ENCODE data around the gene PTPN22. TPM values are rescaled to one million over a fixed set of nuclear protein-coding genes. Genes with fewer than 3 reads are reported as not detected.

The PTPN22 gene
- total and polyA plus RNA-seq, 8 donors = 0.57 to 2.3 (median 1.1) TPM

DNA sequence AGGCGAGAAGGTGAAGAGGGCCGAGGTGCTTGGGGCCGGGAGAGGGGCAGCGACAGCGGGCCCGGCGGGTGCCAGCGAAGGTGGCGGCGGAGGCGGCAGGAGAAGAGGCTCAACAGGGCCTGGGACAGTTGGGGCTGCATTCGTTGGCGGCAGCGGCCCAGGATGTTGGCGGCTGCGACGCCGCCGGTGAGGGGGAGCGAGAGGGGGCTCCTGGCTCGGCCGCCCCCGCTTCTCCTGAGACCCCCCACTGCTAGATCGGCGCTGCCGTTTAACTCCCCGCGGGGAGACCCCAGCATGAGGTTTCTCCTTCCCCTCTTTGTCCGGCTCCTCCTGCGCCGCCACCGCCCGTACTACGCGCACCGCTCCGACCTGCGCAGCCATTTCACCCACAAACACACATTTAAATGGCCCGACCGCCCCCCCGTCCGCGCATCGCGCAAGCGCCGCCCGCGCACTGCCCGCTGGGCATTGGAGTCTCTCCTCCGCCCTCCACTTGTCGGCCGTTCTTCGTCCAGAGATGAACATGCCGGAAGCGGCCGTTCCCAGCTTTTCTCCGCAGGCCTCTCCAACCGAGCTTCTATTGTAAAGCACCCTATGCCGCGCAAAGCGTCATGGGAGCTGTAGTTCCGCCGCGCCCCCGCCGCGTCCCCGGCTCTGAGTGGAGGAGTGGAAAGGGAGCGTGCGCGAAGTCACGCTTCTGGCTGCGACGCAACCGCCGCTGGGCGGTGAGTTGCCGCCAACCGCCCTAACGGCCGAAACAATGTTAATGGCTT is 59.4 kb downstream of the PTPN22 start, which contains the start of gene RSBN1:
TSS of gene RSBN1 (minus strand) at position 589 of the 773 bp plus-strand sequence. CDS start at position 525, 64 bp downstream.
- FAIRE-seq = peak; percentile 96
- peak; percentile 98 to 99 (median 99) for DNase-seq
- ATAC-seq = peak; percentile 90 to 95 (median 92)
- peaks cover 0 to 26% (median 14%) of the 10 kb centered on the region in 3 donors for H3K4me1 ChIP-seq
- 0 to 1% methylated on average over 65 to 82 of the region's 82 CpGs for WGBS, 2 donors
- H3K27ac ChIP-seq = peak within 1 kb of the TSS; percentile 92 to 97 (median 96)
- H3K36me3 ChIP-seq = no peaks in the 10 kb centered on the region
- intact Hi-C loops (cut with DNase I) = no loop called here
- H3K27me3 ChIP-seq = no peaks in the 10 kb centered on the region
- TF ChIP-seq, protein P1, sequence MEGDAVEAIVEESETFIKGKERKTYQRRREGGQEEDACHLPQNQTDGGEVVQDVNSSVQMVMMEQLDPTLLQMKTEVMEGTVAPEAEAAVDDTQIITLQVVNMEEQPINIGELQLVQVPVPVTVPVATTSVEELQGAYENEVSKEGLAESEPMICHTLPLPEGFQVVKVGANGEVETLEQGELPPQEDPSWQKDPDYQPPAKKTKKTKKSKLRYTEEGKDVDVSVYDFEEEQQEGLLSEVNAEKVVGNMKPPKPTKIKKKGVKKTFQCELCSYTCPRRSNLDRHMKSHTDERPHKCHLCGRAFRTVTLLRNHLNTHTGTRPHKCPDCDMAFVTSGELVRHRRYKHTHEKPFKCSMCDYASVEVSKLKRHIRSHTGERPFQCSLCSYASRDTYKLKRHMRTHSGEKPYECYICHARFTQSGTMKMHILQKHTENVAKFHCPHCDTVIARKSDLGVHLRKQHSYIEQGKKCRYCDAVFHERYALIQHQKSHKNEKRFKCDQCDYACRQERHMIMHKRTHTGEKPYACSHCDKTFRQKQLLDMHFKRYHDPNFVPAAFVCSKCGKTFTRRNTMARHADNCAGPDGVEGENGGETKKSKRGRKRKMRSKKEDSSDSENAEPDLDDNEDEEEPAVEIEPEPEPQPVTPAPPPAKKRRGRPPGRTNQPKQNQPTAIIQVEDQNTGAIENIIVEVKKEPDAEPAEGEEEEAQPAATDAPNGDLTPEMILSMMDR (IDR thresholded peaks at IDR 0.05) = no peak
- H3K4me3 ChIP-seq = peak within 1 kb of the TSS; percentile 53 to 90 (median 80)
- no peaks in the 10 kb centered on the region for H3K9me3 ChIP-seq

DNA sequence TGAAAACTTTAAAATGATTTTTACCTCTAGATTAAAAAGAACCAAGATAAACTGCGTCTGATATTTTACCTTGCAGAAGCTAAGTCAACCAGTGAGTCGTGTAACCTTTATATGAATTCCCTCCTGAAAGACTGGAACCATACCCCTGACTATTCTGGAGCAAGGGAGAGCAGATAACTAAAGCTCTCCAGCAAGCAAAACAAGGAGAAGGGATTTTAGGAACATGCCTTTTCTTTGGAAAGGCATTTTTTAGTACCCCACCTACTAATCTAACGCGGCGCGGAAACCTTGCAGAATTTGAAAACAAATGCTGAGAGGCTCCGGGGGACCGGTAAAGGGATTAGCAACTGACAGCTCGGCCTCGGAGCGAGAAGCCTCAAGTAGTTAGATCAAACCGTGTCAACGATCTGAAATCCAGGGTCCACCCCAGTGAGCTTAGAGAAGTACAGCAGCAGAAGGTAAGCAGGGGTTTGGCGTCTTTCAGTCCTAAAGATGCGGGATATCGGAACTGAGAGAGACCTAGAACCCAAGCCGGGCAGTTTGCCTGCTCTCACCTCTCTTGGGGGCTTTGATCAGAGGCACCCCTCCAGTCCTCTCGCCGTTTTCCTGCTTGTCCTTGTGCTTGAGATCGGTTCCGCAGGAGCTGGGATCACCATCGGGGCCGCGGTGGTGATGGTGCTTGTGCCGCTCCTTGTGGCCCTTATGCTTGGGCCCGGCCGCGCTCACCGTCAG is 60.2 kb downstream of the PTPN22 start:
- ATAC-seq (peak in 3 of 4 donors; percentile 57 to 63 (median 62)), FAIRE-seq (no peak), DNase-seq (peak in 1 of 6 donors; percentile 55)
- 0% methylated on average over 29 of the region's 29 CpGs for WGBS, 2 donors
- intact Hi-C loops (cut with DNase I) = no loop called here
- Histone ChIP-seq H3K36me3 (no peaks in the 10 kb centered on the region), H3K9me3 (no peaks in the 10 kb centered on the region), H3K27me3 (no peaks in the 10 kb centered on the region), H3K4me1 (peaks cover 0 to 26% (median 14%) of the 10 kb centered on the region in 3 donors), H3K4me3 (peak overlapping the region; percentile 53 to 90 (median 80)), H3K27ac (peak overlapping the region; percentile 92 to 97 (median 96))
- TF ChIP-seq, protein P1 (IDR thresholded peaks at IDR 0.05) = no peak

DNA sequence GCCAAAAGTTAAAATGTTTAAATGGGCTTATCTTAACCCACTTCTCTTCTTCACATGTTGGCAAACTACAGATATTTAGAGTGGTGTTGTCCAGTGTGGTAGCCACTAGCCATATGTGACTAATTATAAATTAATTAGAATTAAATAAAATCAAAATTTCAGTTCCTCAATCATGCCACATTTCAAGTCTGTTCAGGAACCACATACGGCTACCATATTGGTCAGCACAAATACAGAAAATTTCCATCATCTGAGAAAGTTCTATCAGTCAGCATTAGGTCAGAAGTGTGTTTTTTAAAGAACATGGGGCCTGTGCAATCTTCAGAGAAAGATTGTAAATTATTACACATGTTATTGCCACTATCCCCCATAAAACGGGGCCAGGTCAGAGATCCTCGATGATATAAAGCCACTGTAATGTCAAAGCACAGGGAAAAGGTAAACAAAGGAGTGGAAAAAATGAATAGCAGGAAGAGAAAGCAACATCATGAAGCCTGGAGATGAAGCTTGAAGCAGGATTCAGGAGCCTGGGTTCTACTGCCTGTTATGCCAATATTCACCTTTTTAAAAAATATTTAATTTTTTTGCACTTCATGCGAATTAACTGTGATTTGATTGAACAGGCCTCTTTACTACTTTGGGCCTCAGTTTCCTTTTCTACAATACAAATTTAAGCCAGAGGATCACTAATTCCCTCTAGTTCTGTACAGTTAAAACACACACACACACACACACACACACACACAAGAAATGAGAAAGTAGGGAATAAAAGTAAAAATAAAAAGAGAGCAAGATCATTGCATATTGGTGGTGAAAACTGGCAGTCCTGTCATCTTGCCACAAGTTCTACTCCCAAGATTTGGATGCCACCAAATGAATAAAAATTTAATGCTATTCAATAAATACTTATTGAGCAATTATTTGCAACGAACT is 61.6 kb downstream of the PTPN22 start:
- Histone ChIP-seq H3K4me1 (peaks cover 0 to 32% (median 25%) of the 10 kb centered on the region in 3 donors), H3K9me3 (no peaks in the 10 kb centered on the region), H3K27ac (peak overlapping the region in 2 of 4 donors; percentile 96 to 97), H3K36me3 (no peaks in the 10 kb centered on the region), H3K27me3 (no peaks in the 10 kb centered on the region), H3K4me3 (peak overlapping the region in 3 of 4 donors; percentile 78 to 90 (median 82))
- 18% methylated on average over 5 of the region's 5 CpGs for WGBS, 2 donors
- peak in 2 of 4 donors; percentile 7 to 9 for ATAC-seq
- intact Hi-C loops (cut with DNase I) = no loop called here
- TF ChIP-seq, protein P1 (IDR thresholded peaks at IDR 0.05) = no peak
- no peak for FAIRE-seq
- DNase-seq = peak in 1 of 6 donors; percentile 33

DNA sequence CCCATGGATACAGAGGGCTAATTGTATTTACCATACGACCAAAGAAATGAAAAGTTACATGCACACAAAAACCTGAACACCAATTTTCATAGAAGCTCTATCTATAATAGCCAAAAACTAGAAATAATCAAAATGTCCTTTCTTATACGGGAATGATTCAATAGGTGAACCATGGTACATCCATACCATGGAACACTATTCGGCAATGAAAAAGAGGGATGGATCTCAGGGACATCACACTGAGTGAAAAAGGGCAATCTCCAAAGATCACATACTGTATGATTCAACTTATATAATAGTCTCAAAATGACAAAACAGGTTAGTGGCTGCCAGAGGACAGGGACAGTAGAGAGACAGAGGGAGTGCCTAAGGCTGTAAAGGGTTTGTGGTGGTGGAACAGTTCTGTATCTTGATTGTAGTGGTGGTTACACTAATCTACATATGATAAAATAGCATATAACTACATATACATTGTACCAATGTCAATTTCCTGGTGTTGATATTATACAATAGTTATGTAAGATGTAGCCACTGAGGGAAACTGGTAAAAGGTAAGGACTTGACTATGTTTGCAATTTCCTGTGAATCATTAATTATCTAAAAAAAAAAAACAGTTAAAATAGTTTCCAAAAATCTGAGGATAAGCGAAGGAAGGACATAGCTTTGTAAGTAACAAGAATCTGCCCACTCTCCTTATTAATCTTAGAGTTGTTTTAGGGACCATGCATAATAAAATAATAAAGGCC is 62.9 kb downstream of the PTPN22 start:
- H3K27me3 ChIP-seq = no peaks in the 10 kb centered on the region
- ATAC-seq (no peak), DNase-seq (no peak), FAIRE-seq (no peak)
- peaks cover 0 to 44% (median 36%) of the 10 kb centered on the region in 3 donors for H3K4me1 ChIP-seq
- H3K9me3 ChIP-seq = no peaks in the 10 kb centered on the region
- peak overlapping the region in 2 of 4 donors; percentile 96 to 97 for H3K27ac ChIP-seq
- WGBS, 2 donors = 76 to 79% methylated on average over 4 of the region's 4 CpGs
- TF ChIP-seq, protein P1 (IDR thresholded peaks at IDR 0.05) = no peak
- intact Hi-C loops (cut with DNase I) = no loop called here
- H3K4me3 ChIP-seq = peak overlapping the region in 2 of 4 donors; percentile 78 to 82
- H3K36me3 ChIP-seq = no peaks in the 10 kb centered on the region

All from pancreas (tissue), 10 donors.